GM19324 (cell line): ENCODE data around the gene HYAL1.

Experiments used
- ATAC-seq: cut with Tn5 transposase; IDR thresholded peaks from one replicate; pipeline ENCODE4 v1.9.1; 2021; ENCODE audit warnings: mild to moderate bottlenecking, moderate library complexity; ENCODE audit not compliant: unreplicated experiment, low FRiP score

Gene HYAL1

GRCh38 chr3:50334339-50335075 lies 31.1 kb upstream of the HYAL1 start:
- no peak for ATAC-seq

GRCh38 chr3:50333744-50334328 lies 30.5 kb upstream of the HYAL1 start:
- no peak for ATAC-seq

- ATAC-seq = no peak
Observed at GRCh38 chr3:50331364-50331907, 28.1 kb upstream of the HYAL1 start.

DNA sequence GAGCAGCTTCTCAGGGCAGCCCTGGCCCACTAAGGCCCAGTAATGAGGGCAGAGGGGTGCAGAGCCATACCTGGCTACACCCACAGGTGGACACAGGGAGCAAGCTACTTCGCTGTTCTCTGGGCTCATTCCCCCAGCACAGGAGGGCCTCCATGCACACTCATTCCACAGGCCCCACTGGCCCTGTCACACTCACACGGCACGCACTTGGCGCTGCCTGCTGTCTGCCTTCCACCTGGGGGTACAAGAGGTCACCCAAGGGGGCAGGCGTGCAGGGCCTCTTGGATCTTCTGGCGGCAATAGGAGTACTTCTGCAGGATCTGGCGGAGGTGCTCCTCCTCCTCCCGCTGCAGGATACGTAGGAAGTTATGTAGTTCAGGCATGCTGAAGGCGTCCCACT lies 27.0 kb upstream of the HYAL1 start:
- ATAC-seq = no peak

- peak; percentile 80 for ATAC-seq
Observed at GRCh38 chr3:50327943-50328691, 24.7 kb upstream of the HYAL1 start, which contains the start of gene TUSC2. Gene TUSC2, minus strand, starts transcription at chr3:50328223. Its CDS starts 124 bp downstream, at chr3:50328099.

DNA sequence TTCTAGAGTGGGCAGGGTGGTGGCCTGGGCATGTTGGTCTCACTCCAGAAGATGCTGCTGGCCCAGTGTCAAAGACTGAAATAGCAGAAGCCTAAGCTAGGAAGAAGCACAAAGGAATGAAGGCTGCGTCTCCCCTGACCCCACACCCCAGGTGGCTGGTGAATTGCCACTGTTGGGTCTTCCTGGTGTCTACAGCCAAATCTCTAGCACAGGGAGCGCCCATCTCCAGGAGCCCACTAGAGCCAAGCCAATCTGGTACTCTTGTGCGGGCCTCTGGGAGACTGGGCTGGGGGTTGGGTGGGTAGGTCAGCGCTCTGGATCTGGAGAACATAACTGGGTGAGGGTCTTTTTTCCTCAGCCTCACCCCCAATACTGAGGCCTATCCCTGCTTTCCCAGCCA lies 23.8 kb upstream of the HYAL1 start:
- ATAC-seq = no peak

DNA sequence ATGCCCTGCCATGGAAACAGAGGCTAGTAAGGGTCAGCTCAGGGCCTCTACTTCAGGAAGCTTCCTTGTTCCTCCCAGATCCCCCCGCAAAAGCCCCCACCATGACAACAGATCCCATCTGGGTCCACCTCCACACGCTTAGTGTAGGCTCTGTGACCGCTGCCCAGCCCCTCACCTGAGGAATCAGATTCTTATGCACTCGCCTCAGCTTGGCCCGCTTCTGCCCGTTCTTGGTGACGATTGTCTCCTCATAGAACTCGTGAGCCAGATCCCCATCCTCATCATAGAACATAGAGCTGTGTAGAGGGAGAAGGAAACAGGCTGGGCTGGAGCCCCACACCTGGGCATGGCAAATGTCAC lies 22.8 kb upstream of the HYAL1 start:
- no peak for ATAC-seq

DNA sequence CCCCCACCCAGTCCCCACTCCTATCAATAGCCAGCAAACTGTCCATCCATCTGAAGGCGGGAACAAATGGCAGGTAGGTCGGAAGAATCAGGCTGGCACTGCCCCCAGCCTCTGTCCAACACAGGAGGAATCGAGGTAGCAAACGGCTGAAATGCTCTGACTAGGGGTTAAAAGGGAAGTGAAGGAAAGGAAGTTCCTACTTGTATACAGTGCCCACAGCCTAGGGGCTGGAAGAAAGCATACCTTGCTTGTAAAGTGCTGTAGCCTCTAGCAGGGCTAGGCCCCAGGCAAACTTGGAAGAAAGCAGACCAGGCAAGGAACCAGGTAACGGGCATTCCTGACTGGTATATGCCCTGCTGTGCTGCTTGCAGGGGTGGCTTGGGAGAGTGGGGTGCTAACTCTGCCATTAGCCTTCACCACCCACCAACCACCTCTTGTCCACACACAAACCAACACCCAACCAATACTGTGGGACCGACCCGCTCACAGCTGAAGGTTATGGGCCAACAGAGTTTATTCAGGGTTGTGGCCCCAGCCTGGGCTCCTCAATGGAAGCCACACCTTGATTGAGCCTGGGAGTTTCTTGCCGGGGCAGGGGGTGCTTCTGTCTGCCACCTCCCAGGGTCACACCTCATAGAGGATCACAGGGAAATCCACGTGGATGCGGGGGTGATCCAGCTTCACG lies 22.3 kb upstream of the HYAL1 start:
- no peak for ATAC-seq

- no peak for ATAC-seq
Observed at GRCh38 chr3:50325113-50325480, 21.7 kb upstream of the HYAL1 start.

DNA sequence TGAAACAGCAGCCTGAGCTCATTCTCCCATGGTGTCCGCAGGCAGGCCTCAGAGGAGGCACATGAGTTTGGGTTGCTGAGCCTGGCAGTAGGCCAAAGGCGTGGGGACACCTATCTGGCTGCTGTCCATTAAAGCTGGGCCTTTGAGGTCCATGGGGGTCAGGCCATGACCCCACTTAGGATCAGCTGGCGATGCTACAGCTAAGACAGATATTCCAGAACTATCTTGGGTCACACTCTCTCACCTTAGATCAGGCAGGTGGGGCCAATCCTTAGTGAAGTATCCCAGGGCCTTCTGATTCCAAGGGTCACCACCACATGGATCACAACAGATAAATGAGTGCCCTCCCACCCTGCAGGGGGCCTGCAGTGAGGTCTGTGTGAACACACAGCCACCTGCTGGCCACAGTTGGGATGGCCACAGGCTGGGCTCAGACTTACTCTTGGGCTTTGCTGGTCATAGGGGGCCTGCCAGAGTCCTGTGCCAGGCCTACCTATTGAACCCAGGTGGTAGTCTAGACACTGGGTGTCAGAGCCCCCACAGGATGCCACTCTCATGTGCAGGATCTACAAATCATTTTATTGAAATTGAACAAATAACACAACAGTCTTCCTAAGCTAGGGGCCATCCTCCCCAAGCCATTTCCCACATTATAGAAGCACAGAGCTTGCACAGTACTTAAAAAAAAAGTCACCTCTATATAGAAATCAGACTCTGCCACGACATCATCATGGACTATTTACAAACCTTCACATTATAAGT lies 21.2 kb upstream of the HYAL1 start:
- no peak for ATAC-seq

GRCh38 chr3:50323614-50324199 lies 20.3 kb upstream of the HYAL1 start:
- ATAC-seq = no peak

GRCh38 chr3:50323092-50323600 lies 19.8 kb upstream of the HYAL1 start:
- ATAC-seq = no peak

DNA sequence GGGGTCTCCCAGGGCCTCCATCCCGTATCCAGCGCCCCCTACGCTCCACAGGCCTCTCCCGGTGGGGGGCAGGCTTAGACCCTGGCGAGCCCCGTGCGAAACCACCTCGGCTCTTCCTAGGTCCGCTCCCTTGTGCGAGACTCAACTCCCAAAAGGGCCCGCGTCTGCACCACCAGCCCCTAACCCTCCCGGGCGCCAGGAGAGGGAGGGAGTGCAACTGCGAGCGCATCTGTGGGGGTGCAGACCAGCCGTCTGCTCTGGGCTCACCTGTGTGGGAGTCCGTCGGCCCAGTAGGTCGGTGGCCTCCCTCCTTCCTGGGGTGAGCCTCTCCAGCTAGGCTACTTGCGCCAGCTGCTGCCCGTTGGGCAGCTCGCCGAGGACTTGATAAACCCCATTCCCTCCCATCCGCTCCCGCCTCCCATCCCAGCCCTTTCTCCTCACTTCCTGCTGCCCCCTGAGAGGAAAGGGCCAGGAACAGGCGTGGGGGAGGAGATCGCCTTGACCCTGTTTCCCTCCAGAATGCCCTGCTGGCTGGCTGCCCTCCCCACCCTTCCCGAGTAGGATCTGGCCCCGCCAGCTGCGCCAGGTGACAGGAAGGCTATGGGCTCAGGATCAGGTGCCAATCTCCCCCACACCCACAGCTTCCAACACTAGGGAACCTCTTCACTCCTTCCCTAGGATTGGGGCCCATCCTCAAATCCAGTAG lies 19.2 kb upstream of the HYAL1 start, which contains the start of gene HYAL2:
TSS of gene HYAL2 (minus strand) at position 360 of the 706 bp plus-strand sequence. CDS start 2,256 bp downstream, outside the sequence.
- no peak for ATAC-seq

DNA sequence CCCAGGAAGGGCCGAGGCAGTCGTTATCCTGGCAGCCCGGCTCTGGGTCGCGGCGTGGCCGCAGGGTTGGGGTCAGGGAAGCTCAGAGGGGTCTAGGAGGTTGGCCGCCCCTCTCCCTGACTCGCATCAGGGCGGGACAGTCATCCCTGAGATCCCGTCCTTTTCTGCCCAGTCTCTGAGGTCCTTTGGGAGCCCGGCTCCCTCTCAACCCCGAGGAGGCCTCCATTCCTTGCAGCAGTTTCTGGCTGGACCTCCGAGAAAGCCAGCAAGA lies 18.7 kb upstream of the HYAL1 start:
- ATAC-seq = no peak

- peak; percentile 83 for ATAC-seq
Observed at GRCh38 chr3:50321336-50322114, 18.2 kb upstream of the HYAL1 start.

GRCh38 chr3:50320853-50321335 lies 17.5 kb upstream of the HYAL1 start:
- ATAC-seq = peak; percentile 52

DNA sequence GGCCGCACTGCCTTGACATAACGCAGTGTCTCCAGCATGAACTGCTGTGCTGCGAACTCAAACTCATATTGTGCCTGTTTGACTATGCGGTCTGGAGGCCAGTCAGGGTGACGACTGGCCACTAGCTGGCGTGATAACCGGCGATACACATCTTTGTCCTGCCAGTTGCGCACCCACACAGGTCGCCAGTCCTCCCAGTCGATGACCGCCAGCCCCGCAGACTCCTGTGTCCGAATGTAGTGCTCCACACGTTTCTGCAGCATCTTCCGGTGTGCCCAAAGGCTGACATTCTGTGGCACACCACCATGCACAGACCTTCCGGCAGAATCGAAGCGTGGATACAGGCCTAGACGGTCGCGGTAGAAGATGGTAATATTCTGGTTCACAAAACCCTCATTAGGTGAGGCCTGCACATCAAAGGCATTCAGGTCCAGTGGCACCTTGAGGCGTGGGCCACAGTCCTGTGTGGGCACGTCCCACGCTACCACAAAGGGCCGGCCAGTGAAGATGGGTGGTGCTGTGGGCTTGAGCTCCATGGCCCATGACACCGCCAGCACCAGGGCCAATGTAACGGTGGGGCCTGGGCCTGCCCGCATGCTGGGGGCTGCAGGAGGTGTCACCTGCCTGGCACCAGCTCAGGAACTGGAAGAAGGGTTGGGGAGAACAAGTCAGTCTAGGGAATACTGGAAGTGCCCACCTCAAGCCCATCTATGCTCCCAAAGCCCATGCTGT lies 16.7 kb upstream of the HYAL1 start:
- ATAC-seq = no peak
